Upper lobe of right lung (tissue), 1 donor: ENCODE results near the gene ME3. TPM values are rescaled to one million over a fixed set of nuclear protein-coding genes. Genes with fewer than 3 reads are reported as not detected.

ENCODE experiments used
- ATAC-seq: fragments of 200-7000 bp; cut with Tn5 transposase; one replicate; pipeline ENCODE4 v1.9.1; 2020; ENCODE audit warnings: mild to moderate bottlenecking, moderate library complexity
- DNase-seq: peaks from one replicate; pipeline ENCODE4 v3.0.0-alpha.2; 2020
- H3K27ac ChIP-seq: fragments of 200-600 bp; one replicate; pipeline ENCODE4 v1.8.0; 2022
- H3K27me3 ChIP-seq: fragments of 200-600 bp; one replicate; pipeline ENCODE4 v1.8.0; 2022; ENCODE audit warnings: mild to moderate bottlenecking
- H3K36me3 ChIP-seq: fragments of 200-600 bp; one replicate; pipeline ENCODE4 v1.8.0; 2022
- H3K4me1 ChIP-seq: fragments of 200-600 bp; one replicate; pipeline ENCODE4 v1.8.0; 2022
- H3K4me3 ChIP-seq: fragments of 200-600 bp; one replicate; pipeline ENCODE4 v1.8.0; 2022; ENCODE audit warnings: mild to moderate bottlenecking
- H3K9me3 ChIP-seq: fragments of 200-600 bp; one replicate; pipeline ENCODE4 v1.8.0; 2022
- CTCF ChIP-seq: fragments of 200-600 bp; IDR thresholded peaks from one replicate; pipeline ENCODE4 v1.8.0; 2022; ENCODE audit warnings: antibody characterized with exemption
- intact Hi-C: fragments of 100-400 bp; cut with DNase I; formaldehyde crosslinking; loops from one replicate; pipeline ENCODE4 v1.11.0; 2022
- total RNA-seq: library from RNA; stranded (reverse); fragmentation: NEBNext Ultra II Directional; extraction: Animal tissue kit (Norgen Biotek cat#: 25700); gene quantifications from one replicate; pipeline ENCODE4 v1.2.1, GENCODE V29; 2021
- donor health status: DM: no; HTN: yes; CAD: no; lungs with severe emphysema.

The ME3 gene
- total RNA-seq, 1 donor from 2014 or later: 24.7 TPM

GRCh38 chr11:86698639-86699038, 26.2 kb upstream of the ME3 start:
- intact Hi-C loops: no loop called here
- TF ChIP-seq CTCF: no peak
- H3K4me1 ChIP-seq: peaks cover 15% of the 10 kb centered on the region
- H3K27ac ChIP-seq: no peak overlapping the region
- H3K27me3 ChIP-seq: no peaks in the 10 kb centered on the region
- no peak for ATAC-seq
- no peaks in the 10 kb centered on the region for H3K36me3 ChIP-seq
- no peak overlapping the region for H3K4me3 ChIP-seq
- no peaks in the 10 kb centered on the region for H3K9me3 ChIP-seq
- no peak for DNase-seq

- no peak for ATAC-seq
- no peak overlapping the region for H3K27ac ChIP-seq
- no peak for TF ChIP-seq CTCF
Measured at GRCh38 chr11:86696451-86696850, 24.0 kb upstream of the ME3 start.

GRCh38 chr11:86696004-86696403, 23.6 kb upstream of the ME3 start:
- TF ChIP-seq CTCF: no peak
- Histone ChIP-seq H3K36me3 (no peaks in the 10 kb centered on the region), H3K27me3 (no peaks in the 10 kb centered on the region), H3K9me3 (no peaks in the 10 kb centered on the region), H3K27ac (no peak overlapping the region), H3K4me3 (no peak overlapping the region), H3K4me1 (peaks cover 15% of the 10 kb centered on the region)
- no peak for DNase-seq
- intact Hi-C loops: no loop called here
- no peak for ATAC-seq

More at GRCh38 chr11:86696451-86696850, 24.0 kb upstream of the ME3 start:
- DNase-seq: no peak
- Histone ChIP-seq H3K4me3 (no peak overlapping the region), H3K9me3 (no peaks in the 10 kb centered on the region), H3K4me1 (peaks cover 15% of the 10 kb centered on the region), H3K27me3 (no peaks in the 10 kb centered on the region), H3K36me3 (no peaks in the 10 kb centered on the region)
- intact Hi-C loops: no loop called here

GRCh38 chr11:86695373-86695772, 23.0 kb upstream of the ME3 start:
- no peaks in the 10 kb centered on the region for H3K9me3 ChIP-seq
- ATAC-seq (no peak), DNase-seq (no peak)
- no peaks in the 10 kb centered on the region for H3K27me3 ChIP-seq
- TF ChIP-seq CTCF: no peak
- peaks cover 15% of the 10 kb centered on the region for H3K4me1 ChIP-seq
- H3K4me3 ChIP-seq: no peak overlapping the region
- intact Hi-C loops: no loop called here
- H3K27ac ChIP-seq: no peak overlapping the region
- no peaks in the 10 kb centered on the region for H3K36me3 ChIP-seq

GRCh38 chr11:86693518-86693917, 21.1 kb upstream of the ME3 start:
- Histone ChIP-seq H3K27ac (no peak overlapping the region), H3K27me3 (no peaks in the 10 kb centered on the region), H3K4me3 (no peak overlapping the region), H3K36me3 (no peaks in the 10 kb centered on the region), H3K9me3 (no peaks in the 10 kb centered on the region), H3K4me1 (peaks cover 15% of the 10 kb centered on the region)
- TF ChIP-seq CTCF: no peak
- DNase-seq (no peak), ATAC-seq (no peak)
- intact Hi-C loops: no loop called here

- Histone ChIP-seq H3K9me3 (no peaks in the 10 kb centered on the region), H3K4me3 (no peak overlapping the region), H3K27ac (no peak overlapping the region), H3K36me3 (no peaks in the 10 kb centered on the region), H3K27me3 (no peaks in the 10 kb centered on the region), H3K4me1 (peaks cover 15% of the 10 kb centered on the region)
- no peak for TF ChIP-seq CTCF
- ATAC-seq (no peak), DNase-seq (no peak)
- intact Hi-C loops: no loop called here
Measured at GRCh38 chr11:86692746-86693145, 20.3 kb upstream of the ME3 start.
